H9 (cell line): ENCODE results near the gene JARID2. TPM values are rescaled to one million over a fixed set of nuclear protein-coding genes. Genes with fewer than 3 reads are reported as not detected.

Experiments
- DNase-seq: peaks from one replicate; pipeline ENCODE4 v3.0.0-alpha.2; 2017
- H2AFZ ChIP-seq: one replicate; pipeline ENCODE4 v1.6.1; 2013; ENCODE audit warnings: mild to moderate bottlenecking, low read length, control low read depth, moderate library complexity
- H2AK5ac ChIP-seq: 2 replicates; pipeline ENCODE4 v1.6.1; 2013; ENCODE audit warnings: low read length, control low read depth, mixed read lengths; ENCODE audit not compliant: insufficient read length
- H2BK120ac ChIP-seq: one replicate; pipeline ENCODE4 v1.6.1; 2013; ENCODE audit warnings: low read depth, mild to moderate bottlenecking, low read length, control low read depth, inconsistent platforms; ENCODE audit not compliant: poor library complexity, severe bottlenecking
- H2BK12ac ChIP-seq: 2 replicates; pipeline ENCODE4 v1.6.1; 2013; ENCODE audit warnings: low read length, control low read depth, mixed read lengths, low read depth; ENCODE audit not compliant: insufficient read length
- H2BK15ac ChIP-seq: 2 replicates; pipeline ENCODE4 v1.6.1; 2013; ENCODE audit warnings: low read depth, low read length, control low read depth
- H2BK20ac ChIP-seq: one replicate; pipeline ENCODE4 v1.6.1; 2013; ENCODE audit warnings: low read depth, mild to moderate bottlenecking, low read length, control low read depth, inconsistent platforms; ENCODE audit not compliant: poor library complexity, severe bottlenecking
- H2BK5ac ChIP-seq: 2 replicates; pipeline ENCODE4 v1.6.1; 2013; ENCODE audit warnings: low read length, control low read depth, mixed read lengths; ENCODE audit not compliant: insufficient read length
- H3K14ac ChIP-seq: 2 replicates; pipeline ENCODE4 v1.6.1; 2013; ENCODE audit warnings: low read length, control low read depth; ENCODE audit not compliant: insufficient read depth
- H3K18ac ChIP-seq: 2 replicates; pipeline ENCODE4 v1.6.1; 2013; ENCODE audit warnings: low read depth, mild to moderate bottlenecking, mixed read lengths, low read length, control low read depth; ENCODE audit not compliant: insufficient read length
- H3K23ac ChIP-seq: 2 replicates; pipeline ENCODE4 v1.6.1; 2013; ENCODE audit warnings: low read length, control low read depth, mixed read lengths, low read depth; ENCODE audit not compliant: insufficient read length
- H3K23me2 ChIP-seq: 2 replicates; pipeline ENCODE4 v1.6.1; 2013; ENCODE audit warnings: low read depth, mild to moderate bottlenecking, mixed read lengths, low read length, control low read depth; ENCODE audit not compliant: insufficient read length, poor library complexity, severe bottlenecking
- H3K27ac ChIP-seq: 2 replicates; pipeline ENCODE4 v1.5.1; 2013; ENCODE audit warnings: low read length, control low read depth, mixed read lengths, low read depth; ENCODE audit not compliant: insufficient read length
- H3K27me3 ChIP-seq: 2 replicates; pipeline ENCODE4 v1.6.1; 2013; ENCODE audit warnings: low read length, control low read depth, inconsistent platforms; ENCODE audit not compliant: insufficient read depth
- H3K4ac ChIP-seq: 2 replicates; pipeline ENCODE4 v1.6.1; 2013; ENCODE audit warnings: low read depth, mild to moderate bottlenecking, control low read depth, inconsistent platforms, low read length, moderate library complexity
- H3K4me1 ChIP-seq: 2 replicates; pipeline ENCODE4 v1.6.1; 2013; ENCODE audit warnings: low read length, control low read depth, inconsistent platforms; ENCODE audit not compliant: insufficient read depth
- H3K4me2 ChIP-seq: 2 replicates; pipeline ENCODE4 v1.6.1; 2013; ENCODE audit warnings: low read length, control low read depth, mixed read lengths; ENCODE audit not compliant: insufficient read length, insufficient read depth
- H3K56ac ChIP-seq: 2 replicates; pipeline ENCODE4 v1.6.1; 2013; ENCODE audit warnings: low read depth, mild to moderate bottlenecking, mixed read lengths, low read length, control low read depth; ENCODE audit not compliant: insufficient read length
- H3K79me1 ChIP-seq: 2 replicates; pipeline ENCODE4 v1.6.1; 2013; ENCODE audit warnings: low read depth, mild to moderate bottlenecking, moderate library complexity, low read length, control low read depth, inconsistent platforms; ENCODE audit not compliant: insufficient read depth, poor library complexity, severe bottlenecking
- H3K79me2 ChIP-seq: 2 replicates; pipeline ENCODE4 v1.6.1; 2013; ENCODE audit warnings: low read length, control low read depth, inconsistent platforms; ENCODE audit not compliant: insufficient read depth
- H3K9ac ChIP-seq: 2 replicates; pipeline ENCODE4 v1.6.1; 2013; ENCODE audit warnings: low read length, control low read depth, mixed read lengths; ENCODE audit not compliant: insufficient read length; ENCODE audit errors: extremely low read depth
- H3K9me3 ChIP-seq: one replicate; pipeline ENCODE4 v1.6.1; 2013; ENCODE audit warnings: low read depth, low read length, inconsistent platforms; ENCODE audit not compliant: control insufficient read depth
- H3T11ph ChIP-seq: one replicate; pipeline ENCODE4 v1.6.1; 2013; ENCODE audit warnings: mild to moderate bottlenecking, low read length, control low read depth, inconsistent platforms
- H4K20me1 ChIP-seq: one replicate; pipeline ENCODE4 v1.6.1; 2013; ENCODE audit not compliant: control insufficient read depth, insufficient read length, insufficient read depth
- H4K5ac ChIP-seq: 2 replicates; pipeline ENCODE4 v1.6.1; 2013; ENCODE audit warnings: low read depth, mild to moderate bottlenecking, mixed read lengths, low read length, control low read depth; ENCODE audit not compliant: insufficient read length
- H4K8ac ChIP-seq: replicated peaks from 2 replicates; pipeline ENCODE4 v1.6.1; 2013; ENCODE audit warnings: low read length, control low read depth, mixed read lengths, low read depth; ENCODE audit not compliant: insufficient read length
- H4K91ac ChIP-seq: 2 replicates; pipeline ENCODE4 v1.6.1; 2013; ENCODE audit warnings: low read depth, mild to moderate bottlenecking, moderate library complexity, mixed read lengths, low read length, control low read depth; ENCODE audit not compliant: insufficient read length
- H3K27ac Mint-ChIP-seq, 3 experiments: 2 replicates in 2 of 3; 3 replicates in 1 of 3; pipeline ENCODE4 v1.8.0; 2020 to 2021; ENCODE audit warnings: mixed read lengths in 3 of 3, mild to moderate bottlenecking in 1 of 3, moderate library complexity in 1 of 3
- H3K27me3 Mint-ChIP-seq: 2 replicates; pipeline ENCODE4 v1.8.0; 2021; ENCODE audit warnings: low read depth, mild to moderate bottlenecking, moderate library complexity, mixed read lengths
- H3K36me3 Mint-ChIP-seq, 3 experiments: 2 replicates in 2 of 3; 3 replicates in 1 of 3; pipeline ENCODE4 v1.8.0; 2020 to 2021; ENCODE audit warnings: low read depth in 3 of 3, mixed read lengths in 3 of 3; ENCODE audit not compliant: insufficient read depth in 1 of 3
- H3K4me1 Mint-ChIP-seq, 2 experiments: 2 replicates each; pipeline ENCODE4 v1.8.0; 2020; ENCODE audit warnings: mixed read lengths in 2 of 2
- H3K4me3 Mint-ChIP-seq, 2 experiments: 2 replicates in 1 of 2; 3 replicates in 1 of 2; pipeline ENCODE4 v1.8.0; 2020 to 2021; ENCODE audit warnings: mild to moderate bottlenecking in 2 of 2, mixed read lengths in 2 of 2, moderate library complexity in 1 of 2
- H3K9me3 Mint-ChIP-seq, 2 experiments: 2 replicates in 1 of 2; 3 replicates in 1 of 2; pipeline ENCODE4 v1.8.0; 2020; ENCODE audit warnings: mild to moderate bottlenecking in 2 of 2, mixed read lengths in 2 of 2, moderate library complexity in 1 of 2
- WGBS: extraction: QIAGEN DNeasy Blood & Tissue Kit; methylation state at CpG from one replicate; pipeline ENCODE4 v1.1.7; 2013; ENCODE audit warnings: missing lambda C conversion rate, low lambda C conversion rate, mixed read lengths; ENCODE audit not compliant: insufficient read length; ENCODE audit errors: extremely low coverage; 5-methylcytosine and 5-hydroxymethylcytosine counted together
- total RNA-seq: library from RNA; stranded (reverse); gene quantifications from 2 replicates; pipeline ENCODE4 v1.2.1, GENCODE V29; 2021
- TF ChIP-seq, protein P1 (sequence below): fragments of 200-600 bp; sonication (generic); conservative IDR thresholded peaks from 3 replicates; pipeline ENCODE4 v1.8.0; 2021; ENCODE audit warnings: antibody characterized with exemption, mild to moderate bottlenecking

JARID2 gene
- total RNA-seq, 1 experiment from 2014 or later = 174 TPM

DNA sequence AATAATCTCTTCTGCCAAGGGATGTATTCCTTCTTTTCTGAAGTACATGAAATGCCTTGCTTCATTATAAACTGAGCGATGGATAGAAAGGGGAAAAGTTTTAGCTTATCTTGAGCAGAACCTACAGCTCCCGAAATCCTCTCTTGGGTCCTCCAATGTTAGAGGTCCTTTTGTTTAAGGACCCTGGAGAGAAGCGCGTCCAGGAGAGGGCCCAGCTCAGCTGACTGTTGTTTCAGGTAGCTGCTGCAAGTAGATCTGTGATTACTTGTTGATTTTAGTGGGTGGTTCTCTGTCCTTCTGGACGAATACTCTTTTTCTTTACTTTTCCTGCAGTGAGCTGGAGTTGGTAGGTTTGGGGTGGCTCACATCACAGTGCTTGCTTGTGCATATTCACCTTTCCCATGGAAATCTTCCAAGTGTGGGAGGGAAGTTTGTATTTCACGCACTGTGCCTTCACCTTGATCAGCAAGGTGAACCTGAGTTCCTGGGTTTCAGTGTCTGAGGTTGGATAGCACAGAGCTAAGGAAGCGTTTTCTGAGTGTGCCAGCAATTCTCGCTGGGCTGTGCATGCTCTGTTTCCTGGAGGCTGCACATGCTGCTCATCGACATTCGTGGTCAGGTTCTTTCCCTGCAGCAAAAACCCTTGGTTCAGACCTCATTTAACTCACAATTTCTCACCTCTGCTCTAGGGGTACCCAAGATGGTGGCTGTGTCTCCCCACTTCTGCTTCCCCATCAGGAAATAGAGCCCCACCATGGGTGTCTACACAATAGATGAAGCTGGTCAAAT is 176.3 kb downstream of the JARID2 start:
- H3T11ph ChIP-seq = no peak overlapping the region
- no peak overlapping the region for H3K14ac ChIP-seq
- H3K79me2 ChIP-seq = peaks cover 88% of the 10 kb centered on the region
- H3K9me3 ChIP-seq = no peaks in the 10 kb centered on the region
- H2BK120ac ChIP-seq = no peak overlapping the region
- Mint-ChIP-seq H3K4me1 (peaks cover 66% of the 10 kb centered on the region in 2 experiments), H3K27me3 (no peaks in the 10 kb centered on the region), H3K4me3 (no peak overlapping the region), H3K9me3 (peaks cover 2 to 12% of the 10 kb centered on the region in 2 experiments; a peak in 3 of 5 replicates), H3K27ac (peak overlapping the region in 2 of 3 experiments; percentile 9 to 82; a peak in 2 of 7 replicates), H3K36me3 (peaks cover 22 to 48% (median 24%) of the 10 kb centered on the region in 3 experiments)
- no peak overlapping the region for H4K5ac ChIP-seq
- no peak overlapping the region for H2BK15ac ChIP-seq
- H2AFZ ChIP-seq = no peak overlapping the region
- no CpG with 5 or more reads among the region's 10 CpGs for WGBS
- no peak overlapping the region for H3K18ac ChIP-seq
- peaks cover 5% of the 10 kb centered on the region for H4K20me1 ChIP-seq
- no peak overlapping the region for H3K4me2 ChIP-seq
- H3K56ac ChIP-seq = no peak overlapping the region
- H2BK20ac ChIP-seq = no peak overlapping the region
- H3K23ac ChIP-seq = no peak overlapping the region
- no peak overlapping the region for H2BK12ac ChIP-seq
- H2AK5ac ChIP-seq = no peak overlapping the region
- no peak for DNase-seq
- peaks cover 26% of the 10 kb centered on the region for H3K4me1 ChIP-seq
- H4K8ac ChIP-seq = no peak overlapping the region
- H2BK5ac ChIP-seq = no peak overlapping the region
- no peak overlapping the region for H3K27ac ChIP-seq
- no peaks in the 10 kb centered on the region for H3K27me3 ChIP-seq
- no peak overlapping the region for H4K91ac ChIP-seq
- TF ChIP-seq, protein P1, sequence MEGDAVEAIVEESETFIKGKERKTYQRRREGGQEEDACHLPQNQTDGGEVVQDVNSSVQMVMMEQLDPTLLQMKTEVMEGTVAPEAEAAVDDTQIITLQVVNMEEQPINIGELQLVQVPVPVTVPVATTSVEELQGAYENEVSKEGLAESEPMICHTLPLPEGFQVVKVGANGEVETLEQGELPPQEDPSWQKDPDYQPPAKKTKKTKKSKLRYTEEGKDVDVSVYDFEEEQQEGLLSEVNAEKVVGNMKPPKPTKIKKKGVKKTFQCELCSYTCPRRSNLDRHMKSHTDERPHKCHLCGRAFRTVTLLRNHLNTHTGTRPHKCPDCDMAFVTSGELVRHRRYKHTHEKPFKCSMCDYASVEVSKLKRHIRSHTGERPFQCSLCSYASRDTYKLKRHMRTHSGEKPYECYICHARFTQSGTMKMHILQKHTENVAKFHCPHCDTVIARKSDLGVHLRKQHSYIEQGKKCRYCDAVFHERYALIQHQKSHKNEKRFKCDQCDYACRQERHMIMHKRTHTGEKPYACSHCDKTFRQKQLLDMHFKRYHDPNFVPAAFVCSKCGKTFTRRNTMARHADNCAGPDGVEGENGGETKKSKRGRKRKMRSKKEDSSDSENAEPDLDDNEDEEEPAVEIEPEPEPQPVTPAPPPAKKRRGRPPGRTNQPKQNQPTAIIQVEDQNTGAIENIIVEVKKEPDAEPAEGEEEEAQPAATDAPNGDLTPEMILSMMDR = no peak
- H3K4ac ChIP-seq = no peak overlapping the region
- H3K79me1 ChIP-seq = peaks cover 3% of the 10 kb centered on the region
- no peaks in the 10 kb centered on the region for H3K23me2 ChIP-seq
- H3K9ac ChIP-seq = no peak overlapping the region
